GM12872 (cell line): ENCODE results near the gene TANC1.

Source experiments
- TF ChIP-seq, protein P1 (sequence below): IDR thresholded peaks from 3 replicates; pipeline ENCODE4 v1.5.1; 2011; ENCODE audit warnings: low read depth, mild to moderate bottlenecking, low read length, moderate library complexity; ENCODE audit not compliant: insufficient read depth

TANC1 gene

DNA sequence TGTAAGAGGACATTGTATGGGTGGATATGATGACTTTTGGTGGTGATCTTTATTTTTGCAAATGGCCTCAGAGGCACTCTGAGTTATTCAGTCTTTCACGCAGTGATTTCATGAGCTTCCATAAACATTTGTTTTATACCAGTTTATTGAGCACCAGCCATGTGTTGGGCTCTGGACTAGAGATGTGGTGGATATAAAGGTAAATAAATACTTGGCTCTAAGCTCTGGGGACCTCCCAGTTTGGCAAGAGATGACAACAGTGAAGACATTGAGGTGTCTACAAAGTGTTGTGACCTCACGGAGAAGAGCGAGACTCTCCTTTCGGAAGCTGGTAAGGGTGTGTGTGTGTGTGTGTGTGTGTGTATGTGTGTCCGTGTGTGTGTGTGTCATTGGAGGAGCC, 146.4 kb downstream of the TANC1 start:
- TF ChIP-seq, protein P1, sequence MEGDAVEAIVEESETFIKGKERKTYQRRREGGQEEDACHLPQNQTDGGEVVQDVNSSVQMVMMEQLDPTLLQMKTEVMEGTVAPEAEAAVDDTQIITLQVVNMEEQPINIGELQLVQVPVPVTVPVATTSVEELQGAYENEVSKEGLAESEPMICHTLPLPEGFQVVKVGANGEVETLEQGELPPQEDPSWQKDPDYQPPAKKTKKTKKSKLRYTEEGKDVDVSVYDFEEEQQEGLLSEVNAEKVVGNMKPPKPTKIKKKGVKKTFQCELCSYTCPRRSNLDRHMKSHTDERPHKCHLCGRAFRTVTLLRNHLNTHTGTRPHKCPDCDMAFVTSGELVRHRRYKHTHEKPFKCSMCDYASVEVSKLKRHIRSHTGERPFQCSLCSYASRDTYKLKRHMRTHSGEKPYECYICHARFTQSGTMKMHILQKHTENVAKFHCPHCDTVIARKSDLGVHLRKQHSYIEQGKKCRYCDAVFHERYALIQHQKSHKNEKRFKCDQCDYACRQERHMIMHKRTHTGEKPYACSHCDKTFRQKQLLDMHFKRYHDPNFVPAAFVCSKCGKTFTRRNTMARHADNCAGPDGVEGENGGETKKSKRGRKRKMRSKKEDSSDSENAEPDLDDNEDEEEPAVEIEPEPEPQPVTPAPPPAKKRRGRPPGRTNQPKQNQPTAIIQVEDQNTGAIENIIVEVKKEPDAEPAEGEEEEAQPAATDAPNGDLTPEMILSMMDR: no peak

DNA sequence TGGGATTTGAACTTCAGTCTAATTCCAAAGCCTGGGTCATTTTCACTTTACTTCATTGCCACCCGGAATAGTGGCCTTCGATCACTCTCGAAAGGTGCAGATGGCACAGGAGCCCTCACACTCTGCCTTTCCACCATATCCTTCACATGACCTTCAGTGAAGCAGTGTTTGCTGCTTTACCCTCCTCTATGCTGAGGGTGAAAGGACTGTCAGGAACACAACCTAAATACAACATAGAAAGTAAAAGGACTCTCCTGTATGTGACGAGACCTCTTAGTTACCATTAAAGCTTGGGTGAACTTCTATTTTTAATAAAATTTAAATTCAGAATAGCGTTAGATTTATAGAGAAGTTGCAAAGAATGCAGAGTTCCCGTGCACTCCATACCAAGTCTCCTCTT, 148.5 kb downstream of the TANC1 start:
- TF ChIP-seq, protein P1: no peak

DNA sequence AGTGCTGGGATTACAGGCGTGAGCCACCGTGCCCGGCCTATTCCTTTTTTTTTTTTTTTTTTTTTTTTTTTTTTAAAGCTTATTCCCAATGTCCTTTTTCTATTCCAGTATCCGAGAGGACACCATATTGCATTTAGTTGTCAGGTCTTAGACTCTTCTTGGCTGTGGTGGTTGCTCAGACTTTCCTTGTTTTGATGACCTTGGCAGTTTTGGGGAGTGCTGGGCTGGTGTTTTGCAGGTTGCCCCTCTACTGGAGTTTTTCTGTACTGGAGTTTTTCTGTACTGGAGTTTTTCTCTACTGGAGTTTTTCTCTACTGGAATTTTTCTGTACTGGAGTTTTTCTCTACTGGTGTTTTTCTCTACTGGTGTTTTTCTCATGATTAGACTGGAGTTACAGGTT, 149.2 kb downstream of the TANC1 start:
- TF ChIP-seq, protein P1: no peak

DNA sequence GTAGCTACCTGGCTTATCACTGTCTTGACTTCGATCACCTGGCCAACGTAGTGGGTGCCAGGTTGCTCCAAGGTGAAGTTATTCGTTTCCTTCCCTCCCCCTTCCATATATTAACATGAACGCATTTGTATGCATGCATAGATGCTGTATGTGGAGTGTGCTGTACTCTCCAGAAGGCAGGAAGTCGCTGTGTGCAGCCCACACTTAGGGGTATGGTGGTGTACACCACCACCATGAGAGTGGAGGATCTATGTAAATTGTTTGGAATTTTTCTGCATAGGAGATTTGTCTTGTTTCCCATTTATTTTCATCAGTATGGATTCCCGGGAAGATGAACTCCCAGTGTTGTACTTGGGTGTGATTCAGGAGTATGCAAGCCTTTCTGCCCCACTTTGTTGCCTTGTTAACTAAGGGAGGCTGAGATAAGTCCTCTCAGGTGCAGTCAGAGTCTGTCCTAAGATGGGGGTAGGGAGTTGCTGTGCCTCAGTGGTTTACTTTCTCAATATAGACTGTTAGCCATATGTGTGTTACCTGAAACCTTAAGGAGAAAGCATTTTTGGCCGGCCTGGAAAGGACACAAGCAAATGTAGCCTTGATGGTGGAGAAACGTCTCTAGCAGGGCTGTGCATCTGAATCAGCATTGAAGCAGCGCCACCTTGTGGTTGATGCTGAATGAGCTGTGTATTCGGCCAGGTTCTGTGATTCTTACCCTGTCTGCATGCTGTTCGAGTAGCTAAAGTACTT, 149.8 kb downstream of the TANC1 start:
- TF ChIP-seq, protein P1: peak; percentile 94

DNA sequence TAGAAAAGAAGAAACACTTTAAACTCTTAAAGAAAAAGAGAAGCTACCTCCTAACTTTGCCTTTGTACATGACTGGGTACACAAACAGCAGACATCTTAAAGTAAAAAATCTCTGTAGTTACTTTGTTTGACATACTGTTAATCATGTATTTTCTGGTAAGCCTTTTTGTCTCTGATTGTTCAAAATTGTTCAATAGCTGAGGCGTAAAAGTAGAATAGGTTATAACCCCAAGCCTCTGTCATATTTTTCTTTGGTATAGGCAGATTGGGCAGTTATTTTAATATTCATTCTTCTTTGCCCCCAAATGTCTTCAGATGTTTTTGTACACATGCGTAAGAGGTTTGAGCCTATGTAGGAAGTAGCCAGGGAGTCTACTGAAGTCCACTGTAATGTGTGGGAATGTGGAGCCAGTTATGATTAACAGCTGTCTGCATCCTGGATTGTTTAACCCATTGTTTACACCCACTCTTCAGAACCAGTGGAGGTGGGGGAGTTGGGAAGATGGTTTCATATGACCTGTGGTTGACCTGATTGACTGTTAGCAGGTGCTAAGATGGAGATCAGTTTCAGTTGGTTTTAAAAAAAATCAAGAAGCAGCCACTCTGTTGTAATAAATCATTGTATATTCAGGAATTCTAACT, 150.5 kb downstream of the TANC1 start:
- TF ChIP-seq, protein P1: no peak

DNA sequence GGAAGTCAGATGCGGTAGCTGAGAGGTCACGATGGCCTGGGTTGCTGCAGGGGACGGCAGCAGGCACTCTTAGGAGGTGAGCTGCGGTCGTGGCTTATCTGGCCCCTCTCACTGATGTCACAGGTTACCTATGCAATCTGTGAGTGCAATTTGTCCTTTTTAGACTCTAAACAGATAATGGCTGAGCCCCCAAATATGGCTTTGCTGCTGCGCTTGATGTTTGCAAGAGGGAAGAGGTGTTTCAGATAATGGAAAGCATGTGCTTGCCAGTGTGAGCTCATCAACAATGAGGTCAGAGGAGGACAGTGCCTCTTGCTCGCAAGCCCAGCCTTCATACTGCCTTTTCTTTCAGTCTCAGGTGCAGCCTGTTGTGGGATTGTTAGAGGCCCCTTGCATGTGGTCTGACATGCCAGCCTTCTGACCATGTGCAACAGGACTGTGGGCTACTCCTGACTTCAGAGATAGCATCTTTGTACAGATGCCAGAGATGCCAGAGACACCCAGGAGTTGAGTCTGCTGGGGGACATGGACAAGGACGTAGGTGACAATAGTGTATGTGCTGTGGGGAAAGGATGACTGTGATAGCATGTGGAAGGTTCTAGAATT, 151.3 kb downstream of the TANC1 start:
- TF ChIP-seq, protein P1: no peak

DNA sequence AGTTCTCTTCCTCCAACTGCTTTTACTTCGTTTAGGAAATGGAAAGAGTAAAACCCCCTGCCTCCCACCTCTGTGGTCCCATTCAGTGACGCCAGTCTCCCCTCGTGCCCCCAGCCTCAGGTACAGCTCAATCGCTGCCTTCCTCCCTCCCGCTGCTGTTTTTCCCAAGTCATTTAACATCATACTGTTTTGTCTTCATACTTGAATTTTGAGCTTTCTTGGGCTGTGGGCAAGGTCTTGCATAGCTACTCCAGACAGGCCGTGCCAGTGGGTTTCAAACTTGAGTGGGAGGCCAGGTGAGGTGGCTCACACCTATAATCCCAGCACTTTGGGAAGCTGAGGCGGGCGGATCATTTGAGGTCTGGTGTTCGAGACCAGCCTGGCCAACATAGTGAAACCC, 155.3 kb downstream of the TANC1 start:
- TF ChIP-seq, protein P1: no peak
